GM19395 (cell line): Measurements from ENCODE around the gene HSDL2.
"Not testable (repeated sequence)": the region's sequence is repeated elsewhere in the genome, so short reads cannot be mapped to it uniquely, and the experiment has no call there.

Experiments used
- ATAC-seq: cut with Tn5 transposase; IDR thresholded peaks from one replicate; pipeline ENCODE4 v1.9.1; 2021; ENCODE audit warnings: mild to moderate bottlenecking, moderate library complexity; ENCODE audit not compliant: unreplicated experiment

HSDL2 gene

DNA sequence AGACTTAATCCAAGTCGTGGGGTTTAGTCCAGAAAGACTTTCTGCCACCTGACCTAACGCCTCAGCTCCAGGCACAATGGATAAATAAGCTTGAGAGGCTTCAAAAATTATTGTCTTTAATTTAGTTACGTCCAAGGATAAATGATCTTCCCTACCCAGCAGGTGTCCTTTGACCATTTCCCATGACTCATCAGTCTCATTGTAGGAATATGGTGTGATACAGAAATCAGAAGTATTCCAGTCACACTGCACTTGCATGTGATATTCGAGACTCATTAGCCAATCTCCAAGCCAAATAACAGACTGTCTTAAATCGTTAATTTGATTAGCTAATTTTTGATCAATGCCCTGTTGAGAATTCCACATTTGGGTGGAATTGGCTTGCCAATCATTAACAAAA is 13.2 kb downstream of the HSDL2 start:
- ATAC-seq = not testable (repeated sequence)

DNA sequence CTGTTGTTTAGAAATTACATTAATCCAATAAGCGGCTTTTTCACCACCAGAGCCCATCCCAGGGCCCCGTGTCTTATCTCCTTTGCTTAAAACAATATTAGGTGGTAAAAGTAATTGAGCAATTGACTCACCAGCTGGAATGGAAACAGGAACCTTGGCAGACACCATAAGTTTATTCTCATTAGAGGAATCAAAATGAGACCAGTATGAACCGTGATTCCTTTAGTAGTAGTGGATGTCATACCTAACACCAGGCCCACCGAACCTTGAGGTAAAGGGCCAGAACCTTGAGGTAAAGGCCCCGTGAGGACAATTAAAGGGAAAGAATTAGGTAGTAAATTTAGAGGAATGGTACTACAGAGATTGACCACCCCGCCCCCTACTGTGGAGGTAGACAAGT is 16.5 kb downstream of the HSDL2 start:
- ATAC-seq = no peak

DNA sequence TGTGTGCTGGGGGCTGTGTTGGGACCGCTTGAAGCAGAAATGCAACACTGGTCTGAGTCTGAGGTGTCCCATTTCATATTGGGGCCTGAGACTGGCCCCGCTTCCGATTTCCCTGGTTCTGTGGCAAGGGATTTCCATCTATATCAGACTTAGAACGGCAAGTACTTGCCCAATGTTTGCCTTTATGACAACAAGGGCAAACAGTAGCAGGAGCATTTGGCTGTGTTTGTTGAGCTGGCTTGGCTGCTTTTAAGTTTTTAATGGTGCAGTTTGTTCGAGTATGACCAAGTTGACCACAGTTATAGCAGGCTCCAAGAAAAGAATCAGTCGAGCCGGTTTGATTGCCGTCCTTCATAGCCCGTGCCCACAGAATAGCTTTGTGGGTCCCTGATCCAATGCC is 17.0 kb downstream of the HSDL2 start:
- no peak for ATAC-seq

DNA sequence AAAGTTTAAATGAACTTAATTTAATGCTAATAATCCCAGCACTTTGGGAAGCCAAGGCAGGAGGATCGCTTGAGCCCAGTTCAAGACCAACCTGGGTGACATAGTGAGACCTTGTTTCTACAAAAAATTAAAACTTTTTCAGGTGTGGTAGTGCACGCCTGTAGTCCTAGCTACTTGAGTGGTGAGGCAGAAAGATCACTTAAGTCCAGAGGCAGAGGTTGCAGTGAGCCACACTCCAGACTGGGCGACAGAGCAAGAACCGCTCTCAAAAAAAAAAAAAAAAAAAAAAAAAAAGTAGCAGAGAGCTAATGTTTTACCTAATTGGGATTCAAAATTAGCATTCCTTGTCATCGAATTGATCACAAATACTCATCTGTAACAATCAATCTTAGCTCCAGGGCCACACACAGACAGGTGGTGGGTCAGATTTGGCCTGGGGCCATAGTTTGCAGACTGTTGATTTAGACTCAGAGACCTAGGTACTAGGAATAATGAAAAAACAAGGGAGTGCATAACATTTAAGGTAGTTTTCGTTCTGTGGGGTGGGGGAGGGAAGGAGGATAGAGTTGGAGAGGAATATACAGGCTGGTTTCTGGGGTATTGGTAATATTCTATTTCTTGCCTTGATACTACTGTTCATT is 21.4 kb downstream of the HSDL2 start:
- no peak for ATAC-seq

DNA sequence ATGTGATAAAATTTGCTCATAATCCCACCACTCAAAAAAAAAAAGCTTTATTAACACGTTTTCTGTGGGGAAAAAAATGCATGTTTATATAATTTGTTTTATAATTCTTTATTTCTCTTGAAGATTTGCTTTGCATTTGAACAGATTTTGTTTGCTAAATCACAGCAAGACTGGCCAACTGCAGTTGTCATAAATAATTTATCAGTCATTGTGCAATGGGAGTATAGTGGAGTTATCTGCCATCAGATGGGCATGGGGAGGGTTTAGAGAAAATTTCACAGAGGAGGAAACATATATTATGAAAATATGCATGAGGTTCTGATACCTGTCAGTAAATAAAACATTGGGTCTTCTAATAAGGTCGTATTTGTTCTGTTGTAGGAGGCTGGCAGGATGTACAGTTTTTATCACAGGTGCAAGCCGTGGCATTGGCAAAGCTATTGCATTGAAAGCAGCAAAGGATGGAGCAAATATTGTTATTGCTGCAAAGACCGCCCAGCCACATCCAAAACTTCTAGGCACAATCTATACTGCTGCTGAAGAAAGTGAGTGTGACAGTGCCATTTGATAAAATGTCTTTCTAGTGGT is 23.8 kb downstream of the HSDL2 start:
- ATAC-seq = no peak

DNA sequence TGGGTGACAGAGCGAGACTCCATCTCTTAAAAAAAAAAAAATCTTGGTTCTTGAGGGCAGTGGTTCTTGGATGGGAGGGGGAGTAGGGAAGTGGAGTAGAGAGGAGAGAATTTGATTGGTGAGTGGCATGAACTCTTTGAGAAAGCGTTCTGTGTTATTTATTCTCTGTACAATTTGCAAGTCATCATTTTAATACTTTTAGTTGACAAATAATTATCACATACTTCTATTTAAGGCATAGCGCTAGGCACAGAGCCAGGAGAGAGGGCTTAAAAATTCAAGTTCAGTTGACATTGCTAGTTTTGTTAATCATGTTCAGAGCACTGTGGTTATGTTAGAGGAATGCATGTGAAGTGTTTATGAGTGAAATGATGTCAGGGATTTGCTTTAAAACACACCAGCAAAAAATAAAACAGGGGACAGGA is 24.6 kb downstream of the HSDL2 start:
- no peak for ATAC-seq

DNA sequence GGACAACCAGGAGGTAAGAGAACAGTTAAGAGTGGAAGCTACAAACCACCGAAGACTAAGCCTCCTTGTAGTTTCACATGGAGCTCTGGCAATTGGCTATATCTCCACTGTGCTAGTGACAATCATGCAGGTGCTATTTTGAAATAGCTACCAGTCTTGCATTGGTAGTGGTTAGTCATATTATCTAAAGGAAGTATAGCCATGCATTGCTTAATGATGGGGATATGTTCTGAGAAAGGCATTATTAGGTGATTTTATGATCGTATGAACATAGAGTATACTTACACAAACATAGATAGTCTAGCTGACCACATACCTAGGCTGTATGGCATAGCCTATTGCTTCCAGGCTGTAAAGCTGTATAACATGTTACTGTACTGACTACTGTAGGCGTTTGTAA is 28.4 kb downstream of the HSDL2 start:
- ATAC-seq = no peak

DNA sequence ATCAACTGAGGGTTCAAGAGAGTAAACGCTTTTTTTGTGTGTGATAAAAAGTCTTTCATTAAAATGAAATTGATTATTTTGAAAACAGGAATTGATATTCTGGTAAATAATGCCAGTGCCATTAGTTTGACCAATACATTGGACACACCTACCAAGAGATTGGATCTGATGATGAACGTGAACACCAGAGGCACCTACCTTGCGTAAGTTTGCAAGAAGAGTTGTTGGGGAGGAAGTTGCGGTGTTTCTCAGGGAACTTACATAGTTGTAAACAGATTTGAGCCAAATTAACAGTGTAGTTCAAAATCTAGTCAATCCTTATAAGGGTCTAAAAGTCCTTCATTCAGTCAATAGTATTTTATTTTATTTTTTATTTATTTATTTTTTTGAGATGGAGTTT is 28.9 kb downstream of the HSDL2 start:
- no peak for ATAC-seq

DNA sequence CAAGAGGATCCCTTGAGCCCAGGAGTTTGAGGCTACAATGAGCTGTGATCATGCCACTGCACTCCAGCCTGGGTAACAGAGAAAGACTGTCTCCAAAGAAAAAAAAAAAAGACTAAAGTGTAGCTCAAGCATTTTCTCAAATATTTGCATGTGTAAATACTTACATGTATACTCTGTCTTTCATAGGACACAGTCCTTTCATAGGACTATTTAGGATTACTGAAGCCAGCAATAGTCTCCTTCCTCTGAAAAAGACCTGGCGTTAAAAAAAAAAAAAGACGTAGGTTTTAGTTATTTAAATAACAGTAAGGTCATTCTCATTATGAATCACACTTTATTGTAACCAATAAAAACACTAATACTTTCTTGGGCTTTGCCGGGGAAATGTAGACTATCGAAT is 29.9 kb downstream of the HSDL2 start:
- ATAC-seq = no peak

DNA sequence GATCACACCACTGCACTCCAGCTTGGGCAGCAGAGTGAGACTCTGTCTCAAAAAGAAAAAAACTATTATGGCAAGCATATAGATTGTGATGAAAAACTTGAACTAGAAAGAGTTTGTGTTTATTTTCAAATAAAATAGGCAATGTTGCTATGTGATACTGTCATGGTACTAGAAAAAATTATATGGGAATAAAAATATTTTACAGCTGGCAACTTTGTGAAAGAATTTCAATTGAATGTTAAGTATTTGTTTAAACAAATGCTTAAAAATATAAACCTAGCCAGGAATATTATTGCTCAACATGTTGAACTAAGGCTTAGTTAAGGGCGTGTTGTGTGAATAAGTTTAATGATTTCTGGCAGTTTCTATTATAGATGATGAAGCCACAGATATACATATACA is 31.7 kb downstream of the HSDL2 start:
- ATAC-seq = no peak

DNA sequence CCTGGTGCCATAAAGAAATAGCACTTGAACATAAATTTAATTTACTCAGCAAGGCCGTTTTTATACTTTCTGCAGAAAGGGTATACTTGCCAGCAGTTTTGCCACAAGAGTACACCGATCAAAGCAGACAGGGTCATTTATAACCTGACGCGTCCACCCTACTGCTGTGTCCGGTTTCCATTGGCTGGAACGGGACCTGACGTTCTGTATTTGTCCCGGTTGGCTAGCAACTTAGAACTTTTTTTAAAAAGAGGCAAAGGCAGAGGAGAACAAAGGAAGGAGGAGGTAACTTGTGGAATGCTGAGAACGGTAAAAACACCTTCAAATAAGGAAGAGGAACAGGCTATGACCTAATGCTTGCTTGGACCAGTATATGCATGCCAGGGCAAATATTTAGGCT is 33.8 kb downstream of the HSDL2 start:
- not testable (repeated sequence) for ATAC-seq

DNA sequence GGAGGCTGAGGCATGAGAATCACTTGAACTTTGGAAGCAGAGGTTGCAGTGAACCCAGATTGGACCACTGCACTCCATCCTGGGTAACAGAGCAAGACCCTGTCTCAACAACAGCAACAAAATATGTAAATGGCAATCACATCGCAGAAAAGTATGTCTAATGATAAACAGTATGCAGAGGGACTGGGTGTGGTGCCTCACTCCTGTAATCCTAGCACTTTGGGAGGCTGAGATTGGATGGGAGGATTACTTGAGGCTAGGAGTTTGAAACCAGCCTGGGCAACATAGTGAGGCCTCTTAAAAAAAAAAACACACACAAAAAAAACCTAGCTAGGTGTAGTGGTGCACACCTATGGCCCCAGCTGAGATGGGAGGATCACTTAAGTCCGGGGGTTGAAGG is 40.3 kb downstream of the HSDL2 start:
- ATAC-seq = no peak

DNA sequence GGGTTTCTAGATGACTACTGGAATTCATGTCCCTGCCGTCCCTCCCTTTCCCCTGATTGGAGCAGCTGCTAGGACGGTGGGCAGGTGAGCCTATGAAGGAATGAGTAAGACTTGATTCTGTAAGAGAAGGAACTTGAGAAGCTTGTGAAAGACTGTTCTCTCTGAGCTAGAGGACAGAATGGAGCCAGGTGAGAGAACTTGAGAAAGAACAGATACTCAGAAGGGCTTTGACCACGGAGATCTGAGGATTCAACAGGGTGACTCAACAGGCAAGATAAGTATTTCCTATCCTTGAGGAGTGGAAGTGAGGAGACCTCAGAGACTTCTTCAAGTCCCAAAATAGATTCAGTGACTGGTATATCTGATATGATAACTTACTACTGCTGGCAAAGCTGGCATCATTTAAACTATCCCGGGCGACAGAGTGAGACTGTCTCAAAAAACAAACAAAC is 41.9 kb downstream of the HSDL2 start:
- ATAC-seq = no peak

DNA sequence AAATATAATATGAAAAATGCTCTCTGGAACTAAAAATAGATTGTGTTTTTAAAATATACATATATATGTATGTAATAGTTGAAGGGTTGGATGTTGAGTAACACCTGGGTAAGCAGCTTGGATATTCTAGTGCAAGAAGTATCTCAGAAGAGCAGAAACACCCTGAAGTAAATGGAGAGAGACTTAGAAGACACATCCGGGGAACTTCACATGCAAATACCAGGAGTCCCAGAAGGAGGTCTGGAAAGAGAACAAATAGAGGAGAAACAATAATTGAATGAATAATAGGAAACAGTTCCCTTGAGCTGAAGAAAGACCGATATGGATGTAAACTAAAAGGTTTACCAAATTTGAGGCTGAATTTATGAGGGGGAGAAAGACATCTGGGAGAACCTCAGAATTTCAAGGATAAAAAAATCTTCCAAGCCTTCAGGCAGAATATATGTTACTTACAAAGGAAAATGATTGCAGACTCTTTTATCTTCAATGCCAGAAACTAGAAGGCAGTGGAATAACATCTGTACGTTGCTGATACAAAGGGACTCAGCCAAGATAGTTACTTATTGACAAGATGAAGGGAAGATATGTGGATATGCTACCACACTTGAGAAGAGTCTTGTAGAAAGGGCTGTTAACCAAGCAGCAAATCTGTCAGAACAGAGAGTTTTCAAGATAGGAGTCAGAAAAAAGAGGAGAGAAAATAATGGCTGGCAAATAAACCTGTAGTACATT is 42.7 kb downstream of the HSDL2 start:
- no peak for ATAC-seq

DNA sequence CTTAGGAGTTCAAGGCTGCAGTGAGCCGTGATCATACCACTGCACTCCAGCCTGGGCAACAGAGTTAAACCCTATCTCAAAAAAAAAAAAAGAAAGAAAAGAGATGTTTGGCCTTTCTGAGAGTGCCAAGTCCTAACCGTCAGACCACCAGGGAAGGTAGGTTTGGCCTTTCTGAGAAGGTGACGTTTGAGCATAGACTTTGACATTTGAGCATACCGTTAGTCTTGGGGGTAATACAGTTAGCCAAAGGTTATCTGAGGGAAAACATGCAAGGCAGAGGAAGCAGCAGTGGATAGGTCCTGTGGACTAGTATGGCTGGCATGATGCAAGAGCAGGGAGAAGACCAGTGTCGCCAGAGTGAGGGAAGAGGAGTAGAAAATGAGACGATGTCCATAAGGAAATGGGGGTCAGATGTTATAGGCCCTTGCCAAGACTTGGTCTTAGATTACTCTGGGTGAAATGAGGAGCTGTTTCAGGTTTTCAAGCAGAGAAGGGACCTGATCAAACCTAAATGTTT is 50.2 kb downstream of the HSDL2 start:
- no peak for ATAC-seq

DNA sequence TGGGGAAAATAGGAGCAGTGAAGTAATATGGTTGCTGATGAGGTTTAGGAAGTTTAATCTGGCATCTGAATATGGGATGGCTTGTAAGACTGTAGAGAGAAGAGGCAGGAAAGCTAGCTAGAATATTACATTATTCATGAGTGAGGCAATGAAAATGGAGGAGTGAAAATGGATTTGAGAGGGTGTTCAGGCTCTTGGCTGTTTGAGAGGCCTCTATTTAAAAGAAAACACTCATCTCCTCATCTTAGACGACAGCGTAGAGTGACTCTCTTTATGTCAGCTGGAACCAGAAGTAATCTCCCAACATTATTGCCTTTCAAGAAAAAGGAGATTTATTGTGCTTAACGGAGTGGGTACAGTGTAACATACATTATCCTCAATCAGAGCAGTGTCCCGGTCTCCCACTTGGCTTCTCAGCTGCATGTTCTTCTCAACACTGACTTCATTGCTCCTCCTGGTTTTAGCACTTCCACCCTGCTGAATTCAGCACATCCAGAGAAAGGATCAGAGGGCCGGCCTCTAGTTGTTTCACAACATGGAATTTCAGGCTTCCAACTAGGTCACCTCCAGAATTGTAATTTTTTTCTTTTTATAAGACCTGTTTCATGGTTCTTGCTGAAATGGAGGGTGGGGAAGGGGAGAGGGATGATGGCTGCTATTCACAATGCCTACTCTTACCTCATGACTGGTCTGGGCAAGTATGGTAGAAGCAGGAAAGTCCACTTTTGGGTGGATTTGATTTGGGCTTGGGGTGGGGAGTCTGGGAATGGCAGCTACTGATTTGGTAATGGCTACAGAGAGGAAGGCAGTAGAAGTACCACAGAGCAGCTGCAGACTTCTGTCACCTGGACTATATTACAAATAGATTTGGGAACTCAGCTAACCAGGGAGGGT is 53.8 kb downstream of the HSDL2 start:
- ATAC-seq = no peak

DNA sequence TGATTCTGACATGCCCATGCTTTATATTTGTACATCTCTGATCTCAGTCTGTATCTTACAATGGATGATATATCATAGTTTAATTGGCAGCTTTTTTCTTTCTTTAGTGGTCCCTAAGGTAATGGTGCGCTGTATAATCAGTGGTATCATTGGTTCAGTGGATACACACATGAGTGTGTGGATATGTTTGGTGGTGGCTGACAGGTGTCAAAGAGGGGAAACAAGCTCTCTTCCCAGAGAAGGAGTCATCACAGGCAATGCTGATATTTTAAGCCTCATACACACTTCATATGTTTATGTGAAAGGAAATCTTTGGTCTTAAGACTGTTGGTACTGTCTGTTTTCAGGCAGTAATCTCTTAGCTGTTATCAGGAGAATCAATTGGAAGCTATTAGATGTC is 54.6 kb downstream of the HSDL2 start:
- ATAC-seq = no peak

DNA sequence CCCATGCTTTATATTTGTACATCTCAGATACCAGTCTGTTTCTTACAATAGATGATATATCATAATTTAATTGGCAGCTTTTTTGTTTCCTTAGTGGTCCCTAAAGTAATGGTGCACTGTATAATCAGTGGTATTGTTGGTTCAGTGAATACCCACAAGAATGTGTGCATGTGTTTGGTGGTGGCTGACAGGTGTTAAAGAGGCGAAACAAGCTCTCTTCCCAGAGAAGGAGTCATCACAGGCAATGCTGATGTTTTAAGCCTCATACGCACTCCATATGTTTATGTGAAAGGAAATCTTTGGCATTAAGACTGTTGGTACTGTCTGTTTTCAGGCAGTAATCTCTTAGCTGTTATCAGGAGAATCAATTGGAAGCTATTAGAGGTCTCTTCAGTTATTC is 57.5 kb downstream of the HSDL2 start:
- no peak for ATAC-seq

DNA sequence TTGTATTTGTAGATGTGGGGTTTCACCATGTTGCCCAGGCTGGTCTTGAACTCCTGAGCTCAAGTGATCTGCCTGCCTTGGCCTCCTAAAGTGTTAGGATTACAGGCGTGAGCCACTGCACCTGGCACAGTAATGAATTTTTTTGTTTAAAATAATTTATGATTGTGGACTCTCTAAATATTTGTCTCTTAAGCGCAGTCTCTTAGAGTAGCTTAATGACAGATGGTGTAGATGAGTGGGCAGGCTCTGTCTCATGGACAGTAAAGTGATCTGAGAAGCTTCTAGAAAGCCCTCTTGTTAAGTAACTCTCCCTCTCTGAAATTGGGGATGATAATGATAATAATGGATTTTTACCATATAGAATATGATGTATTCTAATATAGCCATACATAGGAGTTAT is 59.3 kb downstream of the HSDL2 start:
- ATAC-seq = no peak

DNA sequence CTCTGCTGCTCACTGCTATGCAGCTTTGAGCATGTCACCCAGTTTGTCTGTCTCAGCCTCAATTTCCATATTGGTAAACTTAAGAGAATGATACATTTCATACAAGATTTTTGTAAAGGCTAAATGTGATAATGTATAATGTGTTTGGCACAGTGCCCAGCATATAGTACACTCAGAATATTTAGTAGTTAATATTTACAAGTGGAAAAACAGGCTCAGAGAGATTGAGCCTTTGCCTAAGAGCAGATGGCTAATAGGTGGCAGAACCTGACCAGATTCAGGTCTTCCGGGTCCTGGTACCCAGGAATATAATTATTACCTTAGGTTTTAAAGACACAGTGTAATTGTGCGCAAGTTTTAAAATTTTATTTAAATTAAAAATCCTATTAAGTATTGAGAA is 59.9 kb downstream of the HSDL2 start:
- ATAC-seq = no peak

DNA sequence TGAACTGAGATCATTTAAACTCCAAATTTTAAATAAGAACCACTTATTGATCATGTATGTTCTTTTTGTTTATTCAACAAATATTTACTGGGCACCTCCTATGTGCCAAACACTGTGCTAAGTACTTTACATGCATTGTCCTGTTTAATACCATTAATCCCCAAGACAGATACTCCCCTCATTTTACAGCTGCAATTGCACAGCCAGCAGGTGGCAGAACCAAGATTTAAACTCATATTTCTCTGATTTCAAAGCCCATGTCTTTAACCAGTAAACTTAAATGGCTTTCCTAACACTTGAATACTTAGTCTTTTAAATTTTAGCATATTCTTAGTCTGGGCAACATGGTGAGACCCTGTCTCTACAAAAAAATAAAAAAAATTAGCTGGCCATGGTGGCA is 63.3 kb downstream of the HSDL2 start:
- no peak for ATAC-seq
